NCI-H2171 (cell line): ENCODE data around the gene CALD1.

Experiments
- DNase-seq: peaks from one replicate; lab custom pipeline; 2025; lab: John Stamatoyannopoulos, UW

The CALD1 gene

GRCh38 chr7:135001390-135002165 lies 222.1 kb downstream of the CALD1 start:
- DNase-seq: no peak

GRCh38 chr7:135012229-135012628 lies 232.8 kb downstream of the CALD1 start:
- no peak for DNase-seq
